SW480 (cell line): ENCODE results near the gene SETD1A.

Experiments
- DNase-seq: peaks from one replicate; pipeline ENCODE4 v3.0.0-alpha.2; 2016; ENCODE audit warnings: low spot score

SETD1A gene

GRCh38 chr16:31020536-31020935 is 63.0 kb downstream of the SETD1A start:
- no peak for DNase-seq

GRCh38 chr16:31022544-31023251 is 65.1 kb downstream of the SETD1A start:
- DNase-seq: no peak

GRCh38 chr16:31023252-31023602 is 65.7 kb downstream of the SETD1A start:
- DNase-seq: no peak

GRCh38 chr16:31023627-31024226 is 66.2 kb downstream of the SETD1A start:
- no peak for DNase-seq

GRCh38 chr16:31025339-31025738 is 67.8 kb downstream of the SETD1A start:
- DNase-seq: no peak

GRCh38 chr16:31029272-31029671 is 71.7 kb downstream of the SETD1A start:
- no peak for DNase-seq

GRCh38 chr16:31031276-31031675 is 73.7 kb downstream of the SETD1A start:
- no peak for DNase-seq

GRCh38 chr16:31032736-31033708 is 75.5 kb downstream of the SETD1A start, which contains the start of gene STX4:
Gene STX4 (plus strand): TSS chr16:31033558. CDS start chr16:31033806, 248 bp downstream.
- peak; percentile 92 for DNase-seq

- peak; percentile 70 for DNase-seq
Measured at GRCh38 chr16:31033709-31034492, 76.3 kb downstream of the SETD1A start.
